H1 (cell line): Measurements from ENCODE around the gene TMED10. TPM values are rescaled to one million over a fixed set of nuclear protein-coding genes. Genes with fewer than 3 reads are reported as not detected.

Source experiments
- CTCF ChIA-PET: fragments of 300-600 bp; sonication (Branson Sonifier 250); formaldehyde crosslinking; loops from one replicate; lab custom pipeline; 2021; ENCODE audit not compliant: partially characterized antibody; lab: Charles Lee
- POLR2A ChIA-PET: fragments of 300-600 bp; sonication (Branson Sonifier 250); formaldehyde crosslinking; loops from one replicate; lab custom pipeline; 2021; ENCODE audit warnings: inconsistent platforms; ENCODE audit not compliant: partially characterized antibody; lab: Charles Lee
- DNase-seq, 2 experiments: peaks; one replicate each; pipeline versions ENCODE4 v3.0.0 to v3.0.0-alpha.2; 2010 to 2022; ENCODE audit warnings: low spot score in 2 of 2, low read depth in 1 of 2, mixed read lengths in 1 of 2
- FAIRE-seq: peaks from 2 replicates; lab custom pipeline; 2011; peaks lifted over from hg19 to GRCh38; lab: Jason Lieb, UNC
- H2AFZ ChIP-seq: 2 replicates; pipeline ENCODE4 v1.8.1; 2012; ENCODE audit warnings: low read length, inconsistent platforms
- H2AK5ac ChIP-seq: 2 replicates; pipeline ENCODE4 v1.6.1; 2013; ENCODE audit warnings: low read depth, low read length
- H2BK120ac ChIP-seq: replicated peaks from 2 replicates; pipeline ENCODE3; 2013; ENCODE audit warnings: low read depth, low read length, inconsistent platforms
- H2BK12ac ChIP-seq: 2 replicates; pipeline ENCODE4 v1.6.1; 2013; ENCODE audit warnings: low read depth, low read length
- H2BK15ac ChIP-seq: 2 replicates; pipeline ENCODE4 v1.6.1; 2013; ENCODE audit warnings: low read length
- H2BK20ac ChIP-seq: 2 replicates; pipeline ENCODE4 v1.6.1; 2013; ENCODE audit warnings: low read length
- H2BK5ac ChIP-seq: 2 replicates; pipeline ENCODE4 v1.6.1; 2013; ENCODE audit warnings: low read depth, low read length
- H3K14ac ChIP-seq: 2 replicates; pipeline ENCODE4 v1.6.1; 2013; ENCODE audit warnings: inconsistent platforms; ENCODE audit not compliant: insufficient read length
- H3K18ac ChIP-seq: 2 replicates; pipeline ENCODE4 v1.6.1; 2013; ENCODE audit warnings: low read length; ENCODE audit errors: extremely low read depth
- H3K23ac ChIP-seq: 2 replicates; pipeline ENCODE4 v1.6.1; 2013; ENCODE audit warnings: inconsistent platforms; ENCODE audit not compliant: insufficient read length
- H3K23me2 ChIP-seq: 2 replicates; pipeline ENCODE4 v1.6.1; 2013; ENCODE audit warnings: low read depth, low read length
- H3K27ac ChIP-seq: 2 replicates; pipeline ENCODE4 v1.6.1; 2011; ENCODE audit warnings: low read depth, low read length, inconsistent platforms
- H3K27me3 ChIP-seq, 4 experiments: replicated peaks in 1 of 4; 1 replicate in 1 of 4; 2 replicates in 3 of 4; pipeline versions ENCODE4 v1.6.1 to v1.8.1; 2011 to 2013; ENCODE audit warnings: low read length in 3 of 4, mild to moderate bottlenecking in 3 of 4, inconsistent platforms in 2 of 4, mixed read lengths in 2 of 4, moderate library complexity in 1 of 4; ENCODE audit not compliant: control insufficient read depth in 3 of 4, insufficient read depth in 3 of 4; ENCODE audit errors: extremely low read depth in 1 of 4
- H3K36me3 ChIP-seq, 4 experiments: 2 replicates each; pipeline versions ENCODE4 v1.6.1 to v1.8.1; 2011 to 2013; ENCODE audit warnings: mild to moderate bottlenecking in 4 of 4, low read length in 3 of 4, moderate library complexity in 2 of 4, control low read depth in 1 of 4, inconsistent platforms in 1 of 4; ENCODE audit not compliant: insufficient read depth in 4 of 4, control insufficient read depth in 2 of 4
- H3K4ac ChIP-seq: replicated peaks from 2 replicates; pipeline ENCODE3; 2013; ENCODE audit warnings: low read length, low read depth, mixed read lengths, inconsistent platforms; ENCODE audit not compliant: insufficient read length
- H3K4me1 ChIP-seq, 4 experiments: replicated peaks in 1 of 4; 1 replicate in 1 of 4; 2 replicates in 3 of 4; pipeline versions ENCODE4 v1.6.1 to v1.8.1; 2011 to 2013; ENCODE audit warnings: low read length in 3 of 4, inconsistent platforms in 2 of 4, mixed read lengths in 1 of 4; ENCODE audit not compliant: insufficient read depth in 4 of 4, control insufficient read depth in 3 of 4
- H3K4me2 ChIP-seq, 2 experiments: 2 replicates each; pipeline versions ENCODE4 v1.6.1 to v1.8.1; 2011 to 2013; ENCODE audit warnings: low read depth in 2 of 2, low read length in 2 of 2, control low read depth in 1 of 2, inconsistent platforms in 1 of 2, mild to moderate bottlenecking in 1 of 2; ENCODE audit not compliant: insufficient read depth in 1 of 2
- H3K4me3 ChIP-seq, 4 experiments: fragments of 200-600, 300-600 bp in 1 of 4; sonication (generic), shearing (Covaris generic), sonication (Bioruptor Twin) in 1 of 4; 2 replicates each; pipeline versions ENCODE4 v1.5.1 to v1.8.1; 2011 to 2016; ENCODE audit warnings: low read length in 4 of 4, low read depth in 3 of 4, control low read depth in 2 of 4, inconsistent platforms in 2 of 4, mild to moderate bottlenecking in 2 of 4, mixed read lengths in 1 of 4, moderate library complexity in 1 of 4; ENCODE audit not compliant: insufficient read depth in 2 of 4; ENCODE audit errors: extremely low read depth in 1 of 4
- H3K56ac ChIP-seq: replicated peaks from 2 replicates; pipeline ENCODE3; 2013; ENCODE audit warnings: low read depth, mild to moderate bottlenecking, mixed read lengths, low read length, inconsistent platforms; ENCODE audit not compliant: insufficient read length
- H3K79me1 ChIP-seq: 2 replicates; pipeline ENCODE4 v1.6.1; 2013; ENCODE audit warnings: low read depth, low read length, control low read depth
- H3K79me2 ChIP-seq, 2 experiments: 2 replicates each; pipeline versions ENCODE4 v1.6.1 to v1.8.1; 2012 to 2013; ENCODE audit warnings: low read length in 2 of 2, mild to moderate bottlenecking in 2 of 2, inconsistent platforms in 1 of 2; ENCODE audit not compliant: insufficient read depth in 2 of 2, control insufficient read depth in 1 of 2
- H3K9ac ChIP-seq, 4 experiments: replicated peaks in 1 of 4; 1 replicate in 1 of 4; 2 replicates in 3 of 4; pipeline versions ENCODE4 v1.6.1 to v1.8.1; 2011 to 2013; ENCODE audit warnings: low read depth in 3 of 4, low read length in 3 of 4, control low read depth in 2 of 4, mild to moderate bottlenecking in 2 of 4, moderate library complexity in 2 of 4, inconsistent platforms in 1 of 4; ENCODE audit errors: extremely low read depth in 1 of 4
- H3K9me3 ChIP-seq, 2 experiments: 2 replicates each; pipeline versions ENCODE4 v1.6.1 to v1.8.1; 2012 to 2013; ENCODE audit warnings: mild to moderate bottlenecking in 2 of 2, moderate library complexity in 2 of 2, control low read depth in 1 of 2, inconsistent platforms in 1 of 2, low read depth in 1 of 2, low read length in 1 of 2, mixed read lengths in 1 of 2; ENCODE audit not compliant: insufficient read depth in 2 of 2
- H4K20me1 ChIP-seq, 2 experiments: replicated peaks in 1 of 2; 2 replicates each; pipeline versions ENCODE3 to v1.8.1; 2011 to 2013; ENCODE audit warnings: inconsistent platforms in 2 of 2, low read length in 2 of 2, mild to moderate bottlenecking in 1 of 2; ENCODE audit not compliant: insufficient read depth in 2 of 2, control insufficient read depth in 1 of 2
- H4K5ac ChIP-seq: 2 replicates; pipeline ENCODE4 v1.6.1; 2013; ENCODE audit warnings: low read length, low read depth, mixed read lengths, inconsistent platforms; ENCODE audit not compliant: insufficient read length
- H4K8ac ChIP-seq: 2 replicates; pipeline ENCODE4 v1.8.0; 2013; ENCODE audit warnings: mild to moderate bottlenecking, moderate library complexity, low read length, inconsistent platforms; ENCODE audit not compliant: insufficient read depth; ENCODE audit errors: extremely low read depth
- H4K91ac ChIP-seq: replicated peaks from 2 replicates; pipeline ENCODE3; 2013; ENCODE audit warnings: low read length, mixed read lengths, inconsistent platforms; ENCODE audit not compliant: insufficient read length
- BACH1 ChIP-seq: IDR thresholded peaks from 2 replicates; pipeline ENCODE4 v1.6.1; 2012; ENCODE audit warnings: low read length, improper control_type of control experiment
- CEBPB ChIP-seq: IDR thresholded peaks from 2 replicates; pipeline ENCODE4 v1.6.1; 2012; ENCODE audit warnings: low read depth, low read length
- CTBP2 ChIP-seq: IDR thresholded peaks from 2 replicates; pipeline ENCODE4 v1.7.0; 2011; ENCODE audit warnings: borderline replicate concordance, mild to moderate bottlenecking, moderate library complexity, mixed read lengths, low read length; ENCODE audit not compliant: insufficient read depth, insufficient read length
- HDAC2 ChIP-seq, 2 experiments: fragments of 300-600 bp in 1 of 2; sonication (generic) in 1 of 2; IDR thresholded peaks; 2 replicates each; pipeline ENCODE4 v1.6.1; 2011 to 2012; ENCODE audit warnings: low read depth in 2 of 2, low read length in 2 of 2, mild to moderate bottlenecking in 2 of 2, moderate library complexity in 2 of 2, borderline replicate concordance in 1 of 2, inconsistent platforms in 1 of 2
- NANOG ChIP-seq: IDR thresholded peaks from 2 replicates; pipeline ENCODE4 v1.6.1; 2011; ENCODE audit warnings: low read length, low read depth, mild to moderate bottlenecking, inconsistent platforms; ENCODE audit not compliant: insufficient read depth, poor library complexity, severe bottlenecking
- SIN3A ChIP-seq, 2 experiments: IDR thresholded peaks in 1 of 2; conservative IDR thresholded peaks in 1 of 2; 2 replicates each; pipeline ENCODE4 v1.6.1; 2011 to 2012; ENCODE audit warnings: low read length in 2 of 2, improper control_type of control experiment in 1 of 2, low read depth in 1 of 2, mild to moderate bottlenecking in 1 of 2
- SIRT6 ChIP-seq: IDR thresholded peaks from one replicate; pipeline ENCODE4 v1.7.1; 2012; ENCODE audit warnings: low read length, inconsistent platforms
- SP1 ChIP-seq: IDR thresholded peaks from 2 replicates; pipeline ENCODE4 v1.6.1; 2011; ENCODE audit warnings: low read depth, low read length
- SRF ChIP-seq: IDR thresholded peaks from 2 replicates; pipeline ENCODE4 v1.6.1; 2011; ENCODE audit warnings: mild to moderate bottlenecking, low read depth, low read length, moderate library complexity
- TAF1 ChIP-seq: IDR thresholded peaks from 2 replicates; pipeline ENCODE4 v1.6.1; 2011; ENCODE audit warnings: mild to moderate bottlenecking, low read depth, low read length
- TCF12 ChIP-seq: IDR thresholded peaks from 2 replicates; pipeline ENCODE4 v1.6.1; 2011; ENCODE audit warnings: low read depth, mild to moderate bottlenecking, low read length
- WGBS, 2 experiments: shearing (Covaris generic) in 1 of 2; methylation state at CpG; one replicate each; pipeline versions ENCODE4 v1.1.6 to v1.1.7; 2013 to 2015; ENCODE audit warnings: low lambda C conversion rate in 2 of 2, mixed read lengths in 2 of 2, inconsistent platforms in 1 of 2, low coverage in 1 of 2, missing lambda C conversion rate in 1 of 2; ENCODE audit not compliant: insufficient replicate concordance in 2 of 2, insufficient coverage in 1 of 2, insufficient read length in 1 of 2; ENCODE audit errors: extremely low coverage in 1 of 2, missing lambda C conversion rate in 1 of 2; 5-methylcytosine and 5-hydroxymethylcytosine counted together
- polyA plus RNA-seq, 7 experiments: library from polyadenylated mRNA; depleted of rRNA in 3 of 7; stranded (reverse) in 5 of 7; unstranded in 2 of 7; fragments of >200 nt in 5 of 7; fragments of 200-250 nt in 2 of 7; gene quantifications; 1 replicate in 5 of 7; 2 replicates in 1 of 7; 4 replicates in 1 of 7; pipeline versions ENCODE4 v1.2.1 to v1.2.3, GENCODE V29; 2011 to 2013; ENCODE audit warnings: missing spikeins in 2 of 7, mixed read lengths in 2 of 7
- total RNA-seq: library from RNA; stranded (reverse); fragmentation: NEBNext Ultra II Directional; extraction: Animal tissue kit (Norgen Biotek cat#: 25700); gene quantifications from 2 replicates; pipeline ENCODE4 v1.2.1, GENCODE V29; 2021
- TF ChIP-seq, protein P1 (sequence below): IDR thresholded peaks from 2 replicates; pipeline ENCODE4 v1.6.1; 2012; ENCODE audit warnings: inconsistent platforms

The TMED10 gene
- total and polyA plus RNA-seq, 2 of the 8 experiments (the other 6 are each of a cell fraction or from before 2014, with no cell fraction given), result 218 to 250 TPM

GRCh38 chr14:75144944-75145343 lies 31.5 kb downstream of the TMED10 start:
- Histone ChIP-seq H2BK15ac (no peak overlapping the region), H3K79me1 (peaks cover 2% of the 10 kb centered on the region), H2AK5ac (no peak overlapping the region), H2BK5ac (no peak overlapping the region), H4K5ac (no peak overlapping the region), H3K23me2 (no peaks in the 10 kb centered on the region), H2BK20ac (no peak overlapping the region), H3K27me3 (no peaks in the 10 kb centered on the region), H4K20me1 (peaks cover 0 to 3% of the 10 kb centered on the region in 2 experiments), H3K4me2 (no peak overlapping the region), H3K9me3 (no peaks in the 10 kb centered on the region), H3K4me1 (peaks cover 0 to 5% (median 1%) of the 10 kb centered on the region in 4 experiments; a peak in 1 of 7 replicates), H2AFZ (no peak overlapping the region), H3K27ac (no peak overlapping the region), H3K4me3 (no peak overlapping the region), H2BK12ac (no peak overlapping the region), H4K8ac (no peak overlapping the region), H3K18ac (no peak overlapping the region), H3K14ac (no peak overlapping the region), H3K56ac (no peak overlapping the region), H2BK120ac (no peak overlapping the region), H3K4ac (no peak overlapping the region), H3K23ac (no peak overlapping the region), H4K91ac (no peak overlapping the region), H3K79me2 (peaks cover 0 to 11% of the 10 kb centered on the region in 2 experiments; a peak in 2 of 4 replicates), H3K9ac (no peak overlapping the region), H3K36me3 (peaks cover 0 to 2% (median 1%) of the 10 kb centered on the region in 4 experiments; a peak in 3 of 8 replicates)
- DNase-seq, result no peak
- POLR2A ChIA-PET, result interaction anchor here (0.9 to 1.9 kb wide), 4 partner anchors 20 to 150 kb away, joined by 4 to 5 read pairs (median 4); no protein-coding TSS in a partner anchor
- CTCF ChIA-PET, result interaction anchor here (1.1 kb wide), 1 partner anchor 11 kb away, joined by 3 read pairs; no protein-coding TSS in a partner anchor
- WGBS, 2 experiments, result 99% methylated on average over 5 of the region's 5 CpGs; no CpG with 5 or more reads in 1 of the 2 experiments
- FAIRE-seq, result no peak
- TF ChIP-seq SRF (no peak), SIN3A (conservative IDR thresholded peaks at IDR 0.05 in 1 of 2, IDR thresholded peaks at IDR 0.05 in 1 of 2; ENCODE audit: low read depth in 1 of 2, low read length in 2 of 2) (no peak), SIRT6 (no peak), NANOG (no peak), TAF1 (no peak), HDAC2 (IDR thresholded peaks at IDR 0.05; ENCODE audit: borderline replicate concordance in 1 of 2, low read depth in 2 of 2, low read length in 2 of 2) (no peak), TCF12 (no peak), BACH1 (no peak), SP1 (no peak), CEBPB (no peak), CTBP2 (no peak)
- TF ChIP-seq, protein P1, sequence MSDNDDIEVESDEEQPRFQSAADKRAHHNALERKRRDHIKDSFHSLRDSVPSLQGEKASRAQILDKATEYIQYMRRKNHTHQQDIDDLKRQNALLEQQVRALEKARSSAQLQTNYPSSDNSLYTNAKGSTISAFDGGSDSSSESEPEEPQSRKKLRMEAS, result no peak
